ENCODE data around the gene RNASET2.
A peak's percentile ranks its signal among the peaks of the same experiment; 100 is the strongest.

The RNASET2 gene, protein sequence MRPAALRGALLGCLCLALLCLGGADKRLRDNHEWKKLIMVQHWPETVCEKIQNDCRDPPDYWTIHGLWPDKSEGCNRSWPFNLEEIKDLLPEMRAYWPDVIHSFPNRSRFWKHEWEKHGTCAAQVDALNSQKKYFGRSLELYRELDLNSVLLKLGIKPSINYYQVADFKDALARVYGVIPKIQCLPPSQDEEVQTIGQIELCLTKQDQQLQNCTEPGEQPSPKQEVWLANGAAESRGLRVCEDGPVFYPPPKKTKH

DNA sequence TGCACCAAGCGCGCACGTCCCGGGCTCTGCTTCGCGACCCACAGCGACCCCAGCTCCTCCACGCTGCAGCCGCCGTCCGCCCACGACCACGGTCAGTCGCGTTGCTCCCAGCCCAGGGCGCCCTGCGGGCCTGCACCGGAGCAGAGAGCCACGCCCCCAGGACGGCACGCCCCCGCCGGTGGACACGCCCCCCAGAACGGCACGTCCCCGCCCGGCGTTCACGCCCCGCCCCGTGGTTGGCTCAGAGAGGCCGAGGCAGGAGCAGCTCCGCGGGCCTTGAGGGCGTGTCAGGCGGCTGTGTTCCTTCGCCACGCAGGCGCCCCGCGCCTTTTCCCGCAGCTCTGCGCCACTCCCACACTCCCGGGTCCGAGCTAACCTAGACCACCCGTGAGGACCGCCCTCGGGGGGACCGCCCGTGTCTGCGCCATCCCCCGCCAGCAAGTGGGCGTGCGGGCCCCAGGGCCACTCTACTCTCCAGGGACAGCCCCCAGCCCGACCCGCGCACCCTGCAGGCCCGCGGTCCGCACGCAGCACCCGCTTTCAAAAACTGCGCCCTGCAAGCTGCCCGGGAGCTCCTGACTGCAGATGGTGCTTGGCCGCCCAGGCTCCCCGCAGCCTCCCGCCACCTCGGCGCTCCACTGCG is at the start of gene RNASET2:
Gene RNASET2 (minus strand): TSS at position 107 of the 643 bp plus-strand sequence. CDS start 368 bp downstream, outside the sequence.
- peak; percentile 88 for DNase-seq

DNA sequence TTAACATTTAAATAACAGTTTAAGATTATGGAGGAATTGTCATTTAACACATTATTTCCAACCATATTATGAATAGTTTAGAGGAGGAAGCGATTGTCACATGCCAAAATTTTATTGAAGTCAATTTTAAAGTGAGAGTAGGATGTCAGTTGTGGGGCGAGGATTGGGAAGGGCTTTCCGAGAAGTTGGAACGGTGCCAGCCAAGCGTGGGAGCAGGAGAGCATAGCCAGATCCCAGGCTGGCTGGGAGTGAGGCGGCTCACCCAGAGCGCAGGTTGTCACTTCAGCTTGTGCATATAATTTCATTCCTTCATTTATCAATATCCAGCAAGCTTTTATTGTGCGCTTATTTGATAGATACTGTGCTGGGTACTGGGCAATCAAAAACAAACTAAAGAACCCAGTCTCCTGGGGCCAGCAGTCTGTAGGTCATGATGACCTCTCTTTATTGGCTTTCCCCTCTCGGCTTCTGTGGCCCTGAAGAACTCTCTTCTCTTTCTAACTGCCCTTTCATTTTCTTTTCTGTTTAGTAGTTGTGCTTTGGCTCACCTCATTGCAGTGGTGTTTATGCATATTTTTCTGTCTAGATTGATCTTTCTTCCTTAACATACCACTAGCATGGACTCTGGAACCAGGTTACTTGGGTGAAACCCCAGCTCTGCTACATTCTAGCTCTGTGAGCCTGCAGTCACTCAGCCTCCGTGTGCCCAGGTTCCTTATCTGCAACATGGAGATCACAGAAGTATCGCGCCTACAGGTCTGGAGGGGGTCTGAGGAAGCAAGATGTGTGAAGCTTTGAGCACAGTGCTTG is 49.2 kb upstream of the RNASET2 start:
- no peak for DNase-seq

- no peak for DNase-seq
Observed at GRCh38 chr6:167000759-167001158, 44.4 kb upstream of the RNASET2 start.

DNA sequence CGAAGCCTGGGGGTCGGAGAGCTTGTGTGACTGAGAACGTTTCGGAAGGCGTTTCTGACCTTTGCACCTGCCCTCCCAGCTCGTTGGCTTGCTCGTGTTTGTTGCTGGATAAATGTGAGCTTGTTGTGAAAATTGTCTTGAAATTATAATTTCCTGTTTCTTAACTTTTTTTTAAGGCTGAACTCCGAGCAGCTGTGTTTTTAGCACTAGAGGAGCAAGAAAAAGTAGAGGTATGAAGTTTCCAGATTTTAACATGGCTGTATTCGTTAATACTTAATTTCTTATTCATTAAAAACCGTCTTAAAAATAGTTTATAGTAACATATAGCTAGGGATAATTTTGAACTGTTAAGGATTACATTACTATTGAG is 43.5 kb upstream of the RNASET2 start:
- no peak for DNase-seq

DNA sequence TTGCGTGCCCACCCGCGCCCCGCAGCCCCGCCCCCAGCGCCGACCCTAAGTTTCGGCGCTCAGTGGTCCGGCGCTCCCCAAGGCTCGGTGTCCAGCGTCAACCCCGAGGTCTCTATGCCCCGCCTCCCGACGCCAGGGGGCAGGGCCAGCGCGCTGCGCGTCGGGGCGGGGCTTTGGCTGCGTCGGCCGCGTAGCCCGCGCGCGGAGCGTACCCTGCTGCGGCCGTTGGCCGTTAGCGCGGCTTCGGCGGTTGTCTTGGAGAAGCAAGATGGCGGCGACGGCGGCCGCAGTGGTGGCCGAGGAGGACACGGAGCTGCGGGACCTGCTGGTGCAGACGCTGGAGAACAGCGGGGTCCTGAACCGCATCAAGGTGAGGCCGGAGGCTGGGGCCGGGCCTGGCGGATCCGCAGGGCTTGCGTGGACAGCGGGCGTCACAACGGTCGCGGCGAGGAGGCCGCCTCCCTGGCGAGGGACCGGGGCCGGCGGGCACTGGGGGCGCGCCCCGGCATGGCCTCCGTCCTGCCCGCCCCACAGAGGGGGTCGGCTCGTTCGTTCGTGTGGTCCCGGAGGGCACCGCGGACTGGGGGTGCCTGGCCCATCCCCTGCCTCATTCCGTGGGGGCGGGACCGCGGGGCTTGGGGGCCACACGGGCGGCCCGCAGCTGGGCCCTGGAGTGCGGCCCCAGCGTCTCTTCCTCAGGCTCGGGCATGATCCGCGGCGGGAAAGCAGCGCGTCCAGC is 43.0 kb upstream of the RNASET2 start, which contains the start of gene CEP43:
Gene CEP43 (plus strand): TSS at position 253 of the 739 bp plus-strand sequence. CDS start 16 bp downstream, at position 269.
- DNase-seq: peak; percentile 79

GRCh38 chr6:166998256-166999144 is 42.1 kb upstream of the RNASET2 start:
- DNase-seq: no peak

- no peak for DNase-seq
Observed at GRCh38 chr6:166997768-166998255, 41.5 kb upstream of the RNASET2 start.

DNA sequence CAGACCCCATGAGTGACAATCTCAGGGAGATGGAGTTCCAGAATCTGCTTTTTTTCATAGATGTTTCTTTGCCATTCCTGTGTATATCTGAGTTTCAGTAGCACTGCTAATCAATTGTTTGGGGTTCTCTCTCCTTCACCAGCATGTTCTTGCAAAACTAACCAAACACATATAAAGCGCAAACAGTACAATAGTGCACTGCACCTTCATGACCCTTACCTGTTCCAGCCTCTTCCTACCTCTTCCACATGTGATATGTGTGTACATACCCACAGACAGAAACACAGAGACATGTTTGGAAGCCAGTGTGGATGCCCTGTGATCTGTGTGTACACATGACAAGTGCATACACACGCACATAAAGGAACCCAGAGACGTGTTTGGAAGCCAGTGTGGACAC is 41.0 kb upstream of the RNASET2 start:
- DNase-seq: no peak

- no peak for DNase-seq
Observed at GRCh38 chr6:166996406-166996805, 40.1 kb upstream of the RNASET2 start.

DNA sequence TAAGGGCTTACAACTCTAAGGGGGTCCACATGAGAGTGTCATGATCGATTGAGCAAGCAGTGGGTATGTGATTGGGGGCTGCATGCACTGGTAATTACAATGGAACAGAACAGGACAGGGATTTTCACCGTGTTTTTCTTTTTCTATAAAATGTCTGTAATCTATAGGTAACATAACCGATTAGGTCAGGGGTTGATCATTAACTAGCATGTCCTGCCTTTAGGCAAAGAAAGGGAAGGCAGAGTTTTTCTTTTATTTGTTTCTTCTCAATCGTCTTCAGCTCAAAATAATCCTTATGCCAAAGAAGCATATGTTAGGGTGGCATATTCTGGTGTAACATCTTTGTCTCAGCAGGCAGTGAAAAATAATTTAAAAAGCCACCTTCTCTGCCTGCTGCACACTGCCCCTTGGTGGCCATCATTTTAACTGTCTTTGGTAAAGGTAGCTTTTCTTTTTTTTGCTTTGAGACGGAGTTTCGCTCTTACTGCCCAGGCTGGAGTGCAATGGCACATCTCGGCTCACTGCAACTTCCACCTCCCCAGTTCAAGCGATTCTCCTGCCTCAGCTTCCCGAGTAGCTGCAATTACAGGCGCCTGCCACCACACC is 33.2 kb upstream of the RNASET2 start:
- DNase-seq: no peak

DNA sequence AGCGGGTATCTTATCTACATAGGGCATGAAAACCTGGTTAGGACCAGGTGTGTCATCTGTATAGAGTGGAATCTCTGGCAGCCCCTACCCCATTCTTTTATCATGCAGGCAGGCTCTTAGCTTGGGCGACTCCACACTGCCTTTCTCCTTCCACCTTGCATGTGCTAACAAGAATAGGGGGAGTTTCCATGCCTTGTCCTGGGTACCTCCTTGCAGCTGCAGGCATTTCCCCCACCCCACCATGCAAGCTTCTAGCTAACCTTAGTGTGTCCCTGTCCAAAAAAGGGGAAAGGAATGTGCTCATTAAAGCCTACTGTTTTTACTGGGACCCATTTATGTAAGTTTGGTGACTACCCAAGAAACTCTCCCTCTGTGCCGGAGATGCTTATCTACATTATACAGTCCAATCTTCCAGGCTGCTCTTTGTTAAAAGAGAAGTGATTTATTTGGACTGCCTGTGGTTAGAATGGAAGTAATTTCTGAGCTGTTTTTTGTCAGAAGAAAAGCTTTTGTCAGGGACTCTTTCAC is 32.4 kb upstream of the RNASET2 start:
- no peak for DNase-seq

DNA sequence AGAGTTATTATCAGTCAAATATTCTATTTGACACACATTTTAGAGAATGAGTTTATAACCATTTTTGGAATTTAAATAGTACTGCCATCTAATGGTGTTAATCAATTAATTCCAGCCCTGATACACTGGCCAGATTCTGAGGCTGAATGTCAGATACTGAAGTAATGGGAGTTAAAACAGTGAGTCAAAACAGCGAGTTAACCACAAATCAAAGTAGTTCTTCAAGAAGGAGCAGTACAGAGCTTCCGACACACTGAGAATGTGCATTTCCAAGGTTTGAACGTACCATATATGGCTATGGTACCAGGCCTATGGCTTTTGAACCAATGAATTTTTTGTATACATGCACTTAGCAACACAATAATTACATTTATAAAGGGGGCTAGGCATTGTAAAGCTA is 31.6 kb upstream of the RNASET2 start:
- no peak for DNase-seq

- no peak for DNase-seq
Observed at GRCh38 chr6:166987448-166987847, 31.1 kb upstream of the RNASET2 start.

- no peak for DNase-seq
Observed at GRCh38 chr6:166980738-166981137, 24.4 kb upstream of the RNASET2 start.

GRCh38 chr6:166977621-166978525 is 21.5 kb upstream of the RNASET2 start:
- no peak for DNase-seq

DNA sequence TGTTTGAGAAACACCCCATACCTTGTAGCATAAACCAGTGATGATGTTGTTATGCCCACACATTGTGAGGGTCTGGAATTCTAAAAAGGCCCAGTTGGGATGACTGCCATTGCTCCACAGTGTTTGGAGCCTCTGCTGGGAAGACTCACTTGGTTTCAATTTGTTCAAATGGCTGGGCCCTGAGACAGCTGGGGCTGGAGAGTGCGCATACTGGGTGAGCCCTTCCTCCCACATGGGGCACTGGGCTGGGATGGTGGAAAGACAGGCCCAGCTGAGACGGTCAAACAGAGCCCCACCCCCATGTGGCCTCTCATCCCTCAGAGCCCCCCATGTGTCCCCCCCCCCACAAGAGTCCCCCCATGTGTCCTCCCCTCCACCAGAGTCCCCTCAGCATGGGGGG is 20.3 kb upstream of the RNASET2 start:
- DNase-seq: no peak

DNA sequence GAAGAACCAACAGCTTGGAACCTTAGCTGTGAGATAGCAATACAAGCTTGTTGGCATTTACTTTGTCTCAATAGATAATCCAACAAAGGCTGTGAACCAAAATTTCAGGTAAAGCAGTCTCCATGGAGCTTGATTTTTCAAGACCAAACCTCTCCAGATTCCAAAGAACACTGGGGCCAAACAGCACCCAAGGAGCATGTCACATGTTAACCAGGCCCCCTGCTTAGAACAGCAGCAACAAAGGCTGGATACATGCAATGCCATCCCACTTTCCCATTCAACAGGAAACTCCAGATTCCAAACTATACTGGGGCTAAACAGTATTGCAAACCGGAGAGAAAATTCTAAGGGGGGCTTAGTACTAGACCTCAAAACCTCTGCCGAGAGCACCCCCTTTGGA is 15.8 kb upstream of the RNASET2 start:
- no peak for DNase-seq

GRCh38 chr6:166971271-166971670 is 14.9 kb upstream of the RNASET2 start:
- no peak for DNase-seq

DNA sequence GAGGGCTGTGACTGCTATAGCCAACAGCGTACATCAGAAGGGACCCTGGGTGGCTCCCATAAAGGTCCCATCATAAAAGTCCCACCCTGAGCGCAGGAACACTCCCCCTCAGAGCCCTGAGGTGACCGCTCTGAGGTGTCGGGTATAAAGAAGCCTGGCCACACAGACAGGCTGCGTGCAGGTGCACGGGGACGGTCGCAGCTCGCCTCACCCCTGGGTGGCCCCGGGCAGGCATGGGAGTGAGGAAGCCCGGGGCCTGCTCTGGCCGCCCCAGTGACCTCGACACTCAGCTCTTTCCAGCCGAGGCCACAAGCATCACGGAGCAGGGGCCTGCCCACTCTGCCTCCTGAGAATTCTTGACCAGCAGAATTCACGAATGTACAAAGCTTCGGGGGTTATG is 14.4 kb upstream of the RNASET2 start:
- DNase-seq: no peak

DNA sequence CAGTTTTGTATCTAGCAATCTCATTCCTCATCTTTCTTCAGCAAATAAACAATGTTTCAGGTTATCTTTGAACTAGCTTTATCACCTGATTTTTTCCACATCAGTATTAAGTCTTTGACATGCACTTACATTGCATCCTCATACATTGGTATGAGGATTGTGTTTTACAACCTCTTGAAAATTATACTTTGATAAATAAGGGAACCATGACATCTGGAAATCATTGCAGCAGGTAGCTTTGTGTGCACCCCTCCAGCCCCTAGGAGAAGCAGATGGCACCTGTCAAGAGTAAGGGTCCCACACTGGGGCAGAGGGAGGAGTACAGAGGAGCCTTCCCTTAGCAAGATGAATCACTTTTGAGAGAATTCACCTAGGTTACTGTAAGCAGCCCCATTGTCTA is 13.7 kb upstream of the RNASET2 start:
- DNase-seq: no peak
